ENCODE results near the gene TBC1D10A. TPM values are rescaled to one million over a fixed set of nuclear protein-coding genes. Genes with fewer than 3 reads are reported as not detected.

TBC1D10A gene
- total and polyA plus RNA-seq, 7 donors = 2.2 to 4.8 (median 3.2) TPM

DNA sequence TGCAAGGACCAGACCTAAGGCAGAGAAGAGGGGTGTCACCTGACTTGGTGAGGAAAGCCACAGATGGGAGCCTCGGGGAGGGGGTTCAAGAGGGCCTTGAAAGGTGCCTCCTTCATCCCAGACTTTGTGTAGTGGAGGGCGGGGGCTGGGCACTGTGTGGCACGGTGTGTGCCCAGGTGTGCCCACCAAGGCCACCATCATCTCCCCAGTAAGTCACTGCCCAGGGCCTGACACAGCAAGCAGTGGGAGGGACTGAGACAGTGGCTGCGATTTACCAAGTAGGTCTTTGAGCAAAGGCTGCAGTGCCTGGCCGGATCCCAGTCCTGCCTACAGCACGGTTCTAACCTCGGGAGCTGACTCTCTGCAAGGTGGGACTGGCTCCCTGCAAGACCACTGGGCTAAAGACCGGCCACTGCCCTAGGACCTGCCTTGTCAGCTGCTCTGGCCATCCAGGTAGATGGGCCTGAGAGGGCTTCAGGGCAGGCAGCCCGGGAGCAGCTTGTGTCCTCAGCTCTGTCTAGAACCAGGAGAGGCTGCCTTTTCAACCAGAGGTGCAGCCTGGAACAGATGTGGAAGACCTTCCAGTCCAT, 61.5 kb downstream of the TBC1D10A start:
- Histone ChIP-seq H3K27ac (no peak overlapping the region), H3K4me1 (no peaks in the 10 kb centered on the region), H3K9me3 (no peaks in the 10 kb centered on the region), H3K27me3 (ENCODE audit: insufficient read depth in 3 of 3, low read length in 2 of 3) (no peaks in the 10 kb centered on the region), H3K4me3 (no peak overlapping the region), H3K36me3 (ENCODE audit: insufficient read depth in 1 of 2, low read depth in 1 of 2) (no peaks in the 10 kb centered on the region)
- TF ChIP-seq, protein P1, sequence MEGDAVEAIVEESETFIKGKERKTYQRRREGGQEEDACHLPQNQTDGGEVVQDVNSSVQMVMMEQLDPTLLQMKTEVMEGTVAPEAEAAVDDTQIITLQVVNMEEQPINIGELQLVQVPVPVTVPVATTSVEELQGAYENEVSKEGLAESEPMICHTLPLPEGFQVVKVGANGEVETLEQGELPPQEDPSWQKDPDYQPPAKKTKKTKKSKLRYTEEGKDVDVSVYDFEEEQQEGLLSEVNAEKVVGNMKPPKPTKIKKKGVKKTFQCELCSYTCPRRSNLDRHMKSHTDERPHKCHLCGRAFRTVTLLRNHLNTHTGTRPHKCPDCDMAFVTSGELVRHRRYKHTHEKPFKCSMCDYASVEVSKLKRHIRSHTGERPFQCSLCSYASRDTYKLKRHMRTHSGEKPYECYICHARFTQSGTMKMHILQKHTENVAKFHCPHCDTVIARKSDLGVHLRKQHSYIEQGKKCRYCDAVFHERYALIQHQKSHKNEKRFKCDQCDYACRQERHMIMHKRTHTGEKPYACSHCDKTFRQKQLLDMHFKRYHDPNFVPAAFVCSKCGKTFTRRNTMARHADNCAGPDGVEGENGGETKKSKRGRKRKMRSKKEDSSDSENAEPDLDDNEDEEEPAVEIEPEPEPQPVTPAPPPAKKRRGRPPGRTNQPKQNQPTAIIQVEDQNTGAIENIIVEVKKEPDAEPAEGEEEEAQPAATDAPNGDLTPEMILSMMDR (IDR thresholded peaks at IDR 0.05) = no peak
- intact Hi-C loops (cut with DNase I) = loop anchor here (2.0 to 10.0 kb wide), 2 partner anchors 122 to 220 kb away; partner anchors contain the start of gene RNF215 (in 1 of the 2)
- 84 to 88% (median 85%) methylated on average over 9 of the region's 9 CpGs for WGBS, 3 donors
- ATAC-seq = no peak
- DNase-seq = no peak

DNA sequence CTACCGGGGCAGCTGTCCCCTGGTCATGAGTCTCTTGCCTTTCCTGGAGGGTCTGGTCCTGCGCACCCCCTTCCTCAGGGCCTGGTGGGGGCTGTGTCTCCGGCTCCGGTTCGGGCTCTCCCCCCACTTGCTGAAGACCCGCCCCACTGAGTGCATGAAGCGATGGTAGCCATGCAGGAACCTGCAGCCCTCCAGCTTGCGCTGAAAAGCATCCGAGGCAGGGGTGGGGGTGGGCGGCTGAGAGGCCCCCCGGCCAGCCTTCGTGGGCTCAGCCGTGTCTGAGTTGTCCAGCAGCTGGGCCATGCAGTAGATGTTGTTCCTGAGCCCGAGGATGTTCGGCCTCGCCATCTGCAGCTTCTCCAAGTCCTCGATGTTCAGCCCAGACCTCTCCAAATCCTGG, 62.9 kb downstream of the TBC1D10A start:
- WGBS, 3 donors = 80 to 88% (median 82%) methylated on average over 17 of the region's 17 CpGs
- ATAC-seq = no peak
- Histone ChIP-seq H3K9me3 (no peaks in the 10 kb centered on the region), H3K4me1 (no peaks in the 10 kb centered on the region), H3K27ac (no peak overlapping the region), H3K4me3 (no peak overlapping the region), H3K36me3 (ENCODE audit: insufficient read depth in 1 of 2, low read depth in 1 of 2) (no peaks in the 10 kb centered on the region), H3K27me3 (ENCODE audit: insufficient read depth in 3 of 3, low read length in 2 of 3) (no peaks in the 10 kb centered on the region)
- TF ChIP-seq, protein P1 (IDR thresholded peaks at IDR 0.05) = no peak
- DNase-seq = no peak
- intact Hi-C loops (cut with DNase I) = loop anchor here (1.0 to 10.0 kb wide), 4 partner anchors 23 to 221 kb away; partner anchors contain the start of gene RNF215 (in 2 of the 2)

DNA sequence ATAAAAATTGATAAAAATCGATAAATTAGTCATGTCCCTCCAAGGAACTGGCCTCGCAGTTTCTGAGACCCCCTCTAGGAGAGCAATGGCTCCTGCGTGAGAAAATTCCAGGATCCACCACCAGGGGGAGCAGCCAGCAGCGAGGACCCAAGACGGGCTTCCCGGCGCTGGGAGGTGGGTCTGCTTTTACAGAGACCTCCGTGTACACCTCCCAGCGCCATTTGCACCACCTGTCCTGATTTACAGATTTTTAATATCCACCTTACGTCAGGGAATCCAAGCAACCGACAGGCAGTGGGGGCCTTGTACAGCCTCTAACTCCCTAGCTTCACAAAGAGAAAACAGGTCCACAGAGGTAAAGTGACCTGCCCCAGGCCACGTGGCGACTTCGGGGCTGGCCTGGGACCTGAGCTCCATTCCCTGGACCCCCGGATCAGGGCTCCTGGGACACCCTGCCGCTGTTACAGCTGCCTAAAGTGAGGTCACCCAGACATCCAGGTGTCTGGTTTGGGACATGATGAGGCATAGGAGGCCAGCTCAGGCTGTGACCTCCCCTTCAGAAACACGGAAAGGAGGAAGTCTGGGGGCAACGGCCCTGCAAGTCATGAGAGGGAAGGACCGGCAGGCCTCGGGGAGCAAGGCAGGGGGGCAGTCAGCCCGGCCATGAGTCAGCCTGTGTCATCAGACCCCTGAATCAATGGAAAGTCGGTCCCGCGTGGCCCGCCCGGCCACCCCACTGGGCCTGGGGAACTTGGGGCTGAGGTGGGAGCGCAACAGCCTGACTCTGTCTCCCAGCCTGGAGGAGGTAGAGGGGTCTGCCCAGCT, 63.6 kb downstream of the TBC1D10A start:
- ATAC-seq (peak; percentile 60 to 87 (median 70)), DNase-seq (peak; percentile 73 to 85)
- TF ChIP-seq, protein P1 (IDR thresholded peaks at IDR 0.05) = peak; percentile 98
- WGBS, 3 donors = 27 to 32% (median 30%) methylated on average over 27 of the region's 27 CpGs
- intact Hi-C loops (cut with DNase I) = loop anchor here in 1 of 2 donors (1.0 to 10.0 kb wide), 3 partner anchors 24 to 222 kb away; partner anchors contain the start of gene RNF215
- Histone ChIP-seq H3K9me3 (no peaks in the 10 kb centered on the region), H3K4me3 (peak overlapping the region; percentile 37), H3K27ac (no peak overlapping the region), H3K27me3 (ENCODE audit: insufficient read depth in 3 of 3, low read length in 2 of 3) (no peaks in the 10 kb centered on the region), H3K36me3 (ENCODE audit: insufficient read depth in 1 of 2, low read depth in 1 of 2) (no peaks in the 10 kb centered on the region), H3K4me1 (no peaks in the 10 kb centered on the region)

DNA sequence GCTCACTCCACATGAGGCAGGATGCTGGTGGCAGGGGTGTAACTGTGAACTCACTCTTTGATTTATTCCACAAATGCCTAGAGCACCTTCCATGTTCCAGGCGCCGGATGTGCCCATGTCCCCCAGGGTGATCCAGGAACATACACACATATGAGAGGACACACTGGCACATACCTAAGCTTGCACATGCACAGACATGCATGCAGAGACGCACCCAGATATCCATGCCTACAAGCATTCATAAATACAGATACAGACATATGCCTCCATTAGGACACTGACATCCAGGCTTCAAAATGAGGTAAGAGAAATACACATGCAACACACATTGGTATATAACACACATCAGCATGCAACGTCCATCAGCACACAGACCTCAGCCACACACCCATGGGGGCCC, 64.6 kb downstream of the TBC1D10A start:
- 91 to 95% (median 92%) methylated on average over 4 of the region's 4 CpGs for WGBS, 3 donors
- ATAC-seq (no peak), DNase-seq (no peak)
- H3K36me3 ChIP-seq (ENCODE audit: insufficient read depth in 1 of 2, low read depth in 1 of 2) = no peaks in the 10 kb centered on the region
- H3K4me3 ChIP-seq = no peak overlapping the region
- no peaks in the 10 kb centered on the region for H3K4me1 ChIP-seq
- no peaks in the 10 kb centered on the region for H3K27me3 ChIP-seq (ENCODE audit: insufficient read depth in 3 of 3, low read length in 2 of 3)
- intact Hi-C loops (cut with DNase I) = loop anchor here in 1 of 2 donors (10.0 kb wide), 1 partner anchor 223 kb away; no protein-coding TSS in a partner anchor
- H3K27ac ChIP-seq = no peak overlapping the region
- TF ChIP-seq, protein P1 (IDR thresholded peaks at IDR 0.05) = no peak
- no peaks in the 10 kb centered on the region for H3K9me3 ChIP-seq
